PFSK-1 (cell line): ENCODE measurements around the gene ELMO2.

Source experiments
- FOXP2 ChIP-seq: optimal IDR thresholded peaks from 2 replicates; pipeline ENCODE3; 2011; ENCODE audit warnings: borderline replicate concordance, control low read depth, inconsistent platforms; ENCODE audit not compliant: insufficient read depth; ENCODE audit errors: extremely low read length, extremely low read depth
- POLR2AphosphoS5 ChIP-seq: IDR thresholded peaks from 2 replicates; pipeline ENCODE4 v1.6.1; 2012; ENCODE audit warnings: low read depth, mild to moderate bottlenecking, control low read depth, low read length, moderate library complexity
- SIN3A ChIP-seq: IDR thresholded peaks from 2 replicates; pipeline ENCODE4 v1.6.1; 2012; ENCODE audit warnings: mild to moderate bottlenecking, low read length, moderate library complexity, borderline replicate concordance; ENCODE audit not compliant: insufficient read depth
- TAF1 ChIP-seq: IDR thresholded peaks from 2 replicates; pipeline ENCODE4 v1.6.1; 2012; ENCODE audit warnings: low read length, control low read depth, borderline replicate concordance; ENCODE audit not compliant: insufficient read depth
- TF ChIP-seq, protein P1 (sequence below), 2 experiments: IDR thresholded peaks; 2 replicates each; pipeline versions ENCODE4 v1.6.1 to v1.8.0; 2011 to 2012; ENCODE audit warnings: low read depth in 2 of 2, low read length in 2 of 2, control low read depth in 1 of 2, inconsistent platforms in 1 of 2, mild to moderate bottlenecking in 1 of 2, moderate library complexity in 1 of 2; ENCODE audit not compliant: insufficient read depth in 1 of 2

ELMO2 gene

DNA sequence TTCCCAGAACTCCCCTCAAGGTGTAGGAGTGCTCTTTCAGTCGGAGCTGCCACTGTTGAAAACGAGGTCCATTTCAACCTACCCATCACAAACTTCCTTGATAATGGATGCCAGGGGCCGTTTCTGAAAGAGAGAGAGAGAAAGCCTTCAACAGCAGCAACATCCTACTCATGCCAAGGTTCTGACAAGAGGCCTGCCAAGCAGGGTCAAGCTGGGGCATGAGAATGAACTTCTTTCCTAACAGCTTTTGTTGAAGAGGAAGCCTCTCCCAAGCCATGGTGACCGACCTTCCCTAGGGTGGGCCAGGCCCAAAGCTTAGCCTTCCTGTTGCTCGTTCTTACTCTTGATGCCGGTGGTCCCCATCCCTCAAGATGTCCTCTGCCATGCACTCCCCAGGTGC lies 12.4 kb downstream of the ELMO2 start:
- TF ChIP-seq SIN3A (no peak), FOXP2 (no peak), POLR2AphosphoS5 (no peak), TAF1 (no peak)
- TF ChIP-seq, protein P1, sequence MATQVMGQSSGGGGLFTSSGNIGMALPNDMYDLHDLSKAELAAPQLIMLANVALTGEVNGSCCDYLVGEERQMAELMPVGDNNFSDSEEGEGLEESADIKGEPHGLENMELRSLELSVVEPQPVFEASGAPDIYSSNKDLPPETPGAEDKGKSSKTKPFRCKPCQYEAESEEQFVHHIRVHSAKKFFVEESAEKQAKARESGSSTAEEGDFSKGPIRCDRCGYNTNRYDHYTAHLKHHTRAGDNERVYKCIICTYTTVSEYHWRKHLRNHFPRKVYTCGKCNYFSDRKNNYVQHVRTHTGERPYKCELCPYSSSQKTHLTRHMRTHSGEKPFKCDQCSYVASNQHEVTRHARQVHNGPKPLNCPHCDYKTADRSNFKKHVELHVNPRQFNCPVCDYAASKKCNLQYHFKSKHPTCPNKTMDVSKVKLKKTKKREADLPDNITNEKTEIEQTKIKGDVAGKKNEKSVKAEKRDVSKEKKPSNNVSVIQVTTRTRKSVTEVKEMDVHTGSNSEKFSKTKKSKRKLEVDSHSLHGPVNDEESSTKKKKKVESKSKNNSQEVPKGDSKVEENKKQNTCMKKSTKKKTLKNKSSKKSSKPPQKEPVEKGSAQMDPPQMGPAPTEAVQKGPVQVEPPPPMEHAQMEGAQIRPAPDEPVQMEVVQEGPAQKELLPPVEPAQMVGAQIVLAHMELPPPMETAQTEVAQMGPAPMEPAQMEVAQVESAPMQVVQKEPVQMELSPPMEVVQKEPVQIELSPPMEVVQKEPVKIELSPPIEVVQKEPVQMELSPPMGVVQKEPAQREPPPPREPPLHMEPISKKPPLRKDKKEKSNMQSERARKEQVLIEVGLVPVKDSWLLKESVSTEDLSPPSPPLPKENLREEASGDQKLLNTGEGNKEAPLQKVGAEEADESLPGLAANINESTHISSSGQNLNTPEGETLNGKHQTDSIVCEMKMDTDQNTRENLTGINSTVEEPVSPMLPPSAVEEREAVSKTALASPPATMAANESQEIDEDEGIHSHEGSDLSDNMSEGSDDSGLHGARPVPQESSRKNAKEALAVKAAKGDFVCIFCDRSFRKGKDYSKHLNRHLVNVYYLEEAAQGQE (IDR thresholded peaks at IDR 0.05; ENCODE audit: insufficient read depth in 1 of 2, low read depth in 2 of 2, low read length in 2 of 2), result no peak

DNA sequence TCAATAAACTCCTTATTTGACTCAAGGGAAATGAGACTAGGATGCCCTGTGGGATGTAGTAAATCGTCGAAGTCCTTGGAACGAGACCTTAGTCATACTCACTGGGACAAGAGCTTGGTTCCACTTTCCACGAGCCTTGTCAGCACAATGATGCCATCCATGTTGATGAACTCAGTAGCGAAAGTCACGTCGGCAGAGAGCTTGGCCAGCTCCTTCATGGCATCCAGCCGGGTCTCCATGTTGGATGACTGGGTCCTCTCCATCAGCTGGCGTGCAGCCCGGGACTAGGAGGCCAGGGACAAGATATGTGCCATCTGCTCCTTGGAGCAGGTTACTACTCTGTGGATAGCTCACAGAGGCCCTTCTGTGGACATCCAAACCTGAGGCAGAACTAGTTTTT lies 17.5 kb downstream of the ELMO2 start:
- TF ChIP-seq, protein P1 (IDR thresholded peaks at IDR 0.05; ENCODE audit: insufficient read depth in 1 of 2, low read depth in 2 of 2, low read length in 2 of 2), result no peak
- no peak for TF ChIP-seq POLR2AphosphoS5
- no peak for TF ChIP-seq TAF1
- no peak for TF ChIP-seq FOXP2
- TF ChIP-seq SIN3A, result no peak

DNA sequence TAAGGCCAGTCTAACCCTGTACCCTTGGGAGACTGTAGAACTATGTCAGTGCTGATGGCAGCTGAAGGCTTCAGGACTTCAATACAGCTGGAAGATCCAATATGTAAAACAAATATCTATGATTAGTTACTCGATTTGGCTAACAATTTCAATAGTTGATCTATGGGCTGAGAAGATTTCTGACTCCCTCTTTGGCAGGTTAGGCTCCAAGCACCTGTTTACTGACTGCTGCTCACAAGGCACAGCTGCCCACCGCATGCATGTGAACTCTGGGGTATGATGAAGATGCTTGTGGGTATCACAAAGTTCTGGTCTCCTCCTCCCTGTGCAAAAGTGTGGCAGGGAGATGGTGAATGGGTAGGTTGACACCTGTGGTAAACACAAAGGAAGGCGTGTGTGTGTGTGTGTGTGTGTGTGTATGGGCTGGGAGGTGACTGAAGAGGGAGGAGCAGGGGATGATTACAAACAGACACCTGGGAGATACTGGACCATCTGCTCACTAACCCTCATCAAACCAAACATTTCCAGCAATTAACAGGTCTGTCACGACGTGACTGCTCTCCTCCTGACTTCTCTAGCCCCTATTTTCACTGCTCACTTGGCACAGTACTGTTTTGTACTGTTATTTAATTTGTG lies 18.1 kb downstream of the ELMO2 start:
- TF ChIP-seq, protein P1 (IDR thresholded peaks at IDR 0.05; ENCODE audit: insufficient read depth in 1 of 2, low read depth in 2 of 2, low read length in 2 of 2), result no peak
- TF ChIP-seq SIN3A (no peak), TAF1 (no peak), POLR2AphosphoS5 (no peak), FOXP2 (no peak)

DNA sequence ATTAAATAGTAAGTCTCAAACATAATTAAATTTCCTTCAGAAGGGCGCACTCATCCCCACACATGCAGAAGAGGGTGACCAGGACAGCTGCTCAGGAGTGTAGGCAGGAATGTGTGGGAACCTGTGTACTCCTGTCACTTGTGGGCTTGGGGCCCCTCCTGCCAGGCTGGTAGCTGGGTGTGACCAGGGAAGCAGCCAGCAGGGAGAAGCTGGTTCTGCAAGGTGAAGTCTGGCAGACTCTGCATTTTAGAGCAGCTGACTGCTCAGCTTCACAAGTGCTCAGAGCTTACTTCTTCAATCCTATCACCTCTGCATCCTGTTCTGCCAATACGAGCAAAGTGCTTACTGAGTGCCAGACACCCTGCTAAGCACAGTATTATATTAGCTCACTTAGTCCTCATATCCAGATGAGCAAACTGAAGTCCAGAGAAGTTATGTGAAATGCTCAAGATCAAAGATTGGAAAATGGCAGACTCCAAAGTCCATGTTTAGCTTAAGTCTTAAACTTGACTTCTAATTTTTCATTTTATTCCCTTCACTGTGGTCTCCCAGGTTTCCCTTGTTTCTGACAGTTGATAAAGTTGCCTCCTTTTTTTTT lies 27.9 kb downstream of the ELMO2 start:
- no peak for TF ChIP-seq TAF1
- TF ChIP-seq, protein P1 (IDR thresholded peaks at IDR 0.05; ENCODE audit: insufficient read depth in 1 of 2, low read depth in 2 of 2, low read length in 2 of 2), result no peak
- no peak for TF ChIP-seq POLR2AphosphoS5
- TF ChIP-seq SIN3A, result no peak
- no peak for TF ChIP-seq FOXP2
